SU-DHL-6 (cell line): ENCODE measurements around the gene TMPRSS2.

ENCODE experiments used
- H2AFZ ChIP-seq: fragments of 200-600 bp; sonication (generic); 2 replicates; pipeline ENCODE4 v1.6.1; 2014; ENCODE audit warnings: low read depth, mild to moderate bottlenecking, moderate library complexity, mixed read lengths, antibody characterized with exemption, low read length; ENCODE audit not compliant: severe bottlenecking
- H3F3A ChIP-seq: fragments of 200-600 bp; shearing (Covaris generic); 2 replicates; pipeline ENCODE4 v1.6.0; 2016; ENCODE audit warnings: antibody characterized with exemption, mild to moderate bottlenecking; ENCODE audit not compliant: insufficient read depth
- H3K27ac ChIP-seq: fragments of 200-600 bp; sonication (generic); 2 replicates; pipeline ENCODE4 v1.5.1; 2016; ENCODE audit warnings: low read depth, mild to moderate bottlenecking, low read length, moderate library complexity, mixed read lengths
- H3K27me3 ChIP-seq: fragments of 200-600 bp; sonication (generic), shearing (Covaris generic); 2 replicates; pipeline ENCODE4 v1.6.0; 2014; ENCODE audit warnings: mild to moderate bottlenecking, low read length
- H3K36me3 ChIP-seq: fragments of 200-600 bp; sonication (generic); 2 replicates; pipeline ENCODE4 v1.6.1; 2014; ENCODE audit warnings: mild to moderate bottlenecking, low read length, mixed read lengths
- H3K4me2 ChIP-seq: fragments of 300-600, 200-600 bp; shearing (Covaris generic), sonication (generic); 2 replicates; pipeline ENCODE4 v1.6.0; 2014; ENCODE audit warnings: low read length, low read depth, mild to moderate bottlenecking; ENCODE audit not compliant: poor library complexity, severe bottlenecking
- H3K4me3 ChIP-seq: fragments of 200-600 bp; sonication (generic); 2 replicates; pipeline ENCODE4 v1.5.1; 2014; ENCODE audit warnings: antibody characterized with exemption, low read length, mild to moderate bottlenecking, mixed read lengths; ENCODE audit not compliant: insufficient read depth, poor library complexity, severe bottlenecking
- H3K79me2 ChIP-seq: fragments of 200-600 bp; sonication (generic); 2 replicates; pipeline ENCODE4 v1.6.1; 2014; ENCODE audit warnings: mild to moderate bottlenecking, low read length, moderate library complexity; ENCODE audit not compliant: insufficient read depth
- H3K9ac ChIP-seq: fragments of 200-600 bp; sonication (generic); 2 replicates; pipeline ENCODE4 v1.7.0; 2014; ENCODE audit warnings: mild to moderate bottlenecking, low read length
- H3K9me2 ChIP-seq: fragments of 200-600 bp; sonication (generic); replicated peaks from 2 replicates; pipeline ENCODE4 v1.6.1; 2014; ENCODE audit warnings: low read length; ENCODE audit not compliant: insufficient read depth
- H3K9me3 ChIP-seq: fragments of 200-600 bp; sonication (generic); 2 replicates; pipeline ENCODE4 v1.6.1; 2014; ENCODE audit warnings: low read length, mixed read lengths; ENCODE audit not compliant: insufficient read depth
- H4K20me1 ChIP-seq: fragments of 200-600 bp; sonication (generic); 2 replicates; pipeline ENCODE4 v1.6.1; 2014; ENCODE audit warnings: low read depth, mild to moderate bottlenecking, antibody characterized with exemption, low read length, moderate library complexity, mixed read lengths
- EZH2phosphoT487 ChIP-seq: fragments of 200-600 bp; sonication (generic), shearing (Covaris generic); conservative IDR thresholded peaks from 2 replicates; pipeline ENCODE4 v1.6.1; 2018; ENCODE audit warnings: mild to moderate bottlenecking, antibody characterized with exemption, low read length, moderate library complexity, mixed read lengths
- TF ChIP-seq, protein P1 (sequence below): fragments of 200-600 bp; sonication (generic); IDR thresholded peaks from one replicate; pipeline ENCODE4 v1.5.1; 2017; ENCODE audit warnings: antibody characterized with exemption, mild to moderate bottlenecking, low read length, moderate library complexity; ENCODE audit not compliant: insufficient read depth, poor library complexity, severe bottlenecking

TMPRSS2 gene

DNA sequence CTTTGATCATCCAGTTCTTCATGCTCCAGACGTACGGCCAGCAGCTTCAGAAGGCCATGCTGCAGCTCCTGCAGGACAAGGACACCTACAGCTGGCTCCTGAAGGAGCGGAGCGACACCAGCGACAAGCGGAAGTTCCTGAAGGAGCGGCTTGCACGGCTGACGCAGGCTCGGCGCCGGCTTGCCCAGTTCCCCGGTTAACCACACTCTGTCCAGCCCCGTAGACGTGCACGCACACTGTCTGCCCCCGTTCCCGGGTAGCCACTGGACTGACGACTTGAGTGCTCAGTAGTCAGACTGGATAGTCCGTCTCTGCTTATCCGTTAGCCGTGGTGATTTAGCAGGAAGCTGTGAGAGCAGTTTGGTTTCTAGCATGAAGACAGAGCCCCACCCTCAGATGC is 49.4 kb downstream of the TMPRSS2 start:
- H3K9me2 ChIP-seq: no peaks in the 10 kb centered on the region
- no peak for TF ChIP-seq EZH2phosphoT487
- TF ChIP-seq, protein P1, sequence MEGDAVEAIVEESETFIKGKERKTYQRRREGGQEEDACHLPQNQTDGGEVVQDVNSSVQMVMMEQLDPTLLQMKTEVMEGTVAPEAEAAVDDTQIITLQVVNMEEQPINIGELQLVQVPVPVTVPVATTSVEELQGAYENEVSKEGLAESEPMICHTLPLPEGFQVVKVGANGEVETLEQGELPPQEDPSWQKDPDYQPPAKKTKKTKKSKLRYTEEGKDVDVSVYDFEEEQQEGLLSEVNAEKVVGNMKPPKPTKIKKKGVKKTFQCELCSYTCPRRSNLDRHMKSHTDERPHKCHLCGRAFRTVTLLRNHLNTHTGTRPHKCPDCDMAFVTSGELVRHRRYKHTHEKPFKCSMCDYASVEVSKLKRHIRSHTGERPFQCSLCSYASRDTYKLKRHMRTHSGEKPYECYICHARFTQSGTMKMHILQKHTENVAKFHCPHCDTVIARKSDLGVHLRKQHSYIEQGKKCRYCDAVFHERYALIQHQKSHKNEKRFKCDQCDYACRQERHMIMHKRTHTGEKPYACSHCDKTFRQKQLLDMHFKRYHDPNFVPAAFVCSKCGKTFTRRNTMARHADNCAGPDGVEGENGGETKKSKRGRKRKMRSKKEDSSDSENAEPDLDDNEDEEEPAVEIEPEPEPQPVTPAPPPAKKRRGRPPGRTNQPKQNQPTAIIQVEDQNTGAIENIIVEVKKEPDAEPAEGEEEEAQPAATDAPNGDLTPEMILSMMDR: no peak
- no peak overlapping the region for H3K9ac ChIP-seq
- no peaks in the 10 kb centered on the region for H3K36me3 ChIP-seq
- H3F3A ChIP-seq: no peaks in the 10 kb centered on the region
- H3K27ac ChIP-seq: no peak overlapping the region
- no peaks in the 10 kb centered on the region for H3K27me3 ChIP-seq
- no peaks in the 10 kb centered on the region for H3K79me2 ChIP-seq
- no peaks in the 10 kb centered on the region for H3K9me3 ChIP-seq
- H3K4me2 ChIP-seq: no peak overlapping the region
- H2AFZ ChIP-seq: no peak overlapping the region
- H3K4me3 ChIP-seq: no peak overlapping the region
- no peaks in the 10 kb centered on the region for H4K20me1 ChIP-seq

DNA sequence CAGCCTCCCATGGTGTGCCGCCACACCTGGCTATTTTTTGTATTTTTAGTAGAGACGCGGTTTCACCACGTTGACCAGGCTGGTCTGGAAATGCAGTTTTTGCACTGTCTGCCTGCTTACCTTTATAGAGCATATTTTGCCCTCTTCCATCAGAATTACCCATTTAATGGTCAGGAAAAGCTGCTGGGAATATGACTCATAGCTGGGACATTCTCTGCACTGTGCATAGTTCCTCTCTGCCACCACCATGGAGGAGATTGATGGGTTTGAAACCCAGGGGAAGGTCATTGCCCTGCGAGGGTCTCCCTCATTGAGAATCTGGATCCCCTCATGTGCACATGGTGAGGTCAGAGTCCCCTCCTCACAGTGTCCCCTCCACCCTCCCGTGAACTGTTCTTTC is 49.8 kb downstream of the TMPRSS2 start:
- Histone ChIP-seq H3K9me3 (no peaks in the 10 kb centered on the region), H4K20me1 (no peaks in the 10 kb centered on the region), H3K27ac (no peak overlapping the region), H3K4me2 (no peak overlapping the region), H3K79me2 (no peaks in the 10 kb centered on the region), H3K27me3 (no peaks in the 10 kb centered on the region), H2AFZ (no peak overlapping the region), H3K4me3 (no peak overlapping the region), H3F3A (no peaks in the 10 kb centered on the region), H3K9ac (no peak overlapping the region), H3K36me3 (no peaks in the 10 kb centered on the region), H3K9me2 (no peaks in the 10 kb centered on the region)
- no peak for TF ChIP-seq EZH2phosphoT487
- TF ChIP-seq, protein P1: no peak

DNA sequence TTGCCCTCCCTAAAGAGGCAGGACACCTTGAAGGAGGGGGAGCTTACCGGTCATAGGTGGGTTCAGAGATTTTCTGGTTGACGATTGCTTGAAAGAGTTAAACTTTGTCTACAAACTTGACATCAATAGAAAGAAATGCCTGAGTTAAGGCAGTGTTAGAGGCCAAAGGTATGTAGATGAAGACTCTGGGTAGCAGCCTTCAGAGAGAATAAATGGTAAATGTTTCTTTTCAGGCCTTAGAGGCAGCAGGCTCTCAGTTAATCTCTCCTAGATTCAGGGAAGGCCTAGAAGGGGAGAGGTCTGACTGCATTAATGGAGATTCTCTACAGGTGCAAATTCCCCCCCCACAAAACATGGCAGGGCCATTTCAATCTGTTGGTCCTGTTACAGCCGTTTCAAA is 54.2 kb downstream of the TMPRSS2 start:
- Histone ChIP-seq H3F3A (no peaks in the 10 kb centered on the region), H2AFZ (no peak overlapping the region), H4K20me1 (no peaks in the 10 kb centered on the region), H3K4me2 (no peak overlapping the region), H3K9ac (no peak overlapping the region), H3K27me3 (no peaks in the 10 kb centered on the region), H3K27ac (no peak overlapping the region), H3K79me2 (no peaks in the 10 kb centered on the region), H3K4me3 (no peak overlapping the region), H3K9me3 (no peaks in the 10 kb centered on the region), H3K9me2 (no peaks in the 10 kb centered on the region), H3K36me3 (no peaks in the 10 kb centered on the region)
- no peak for TF ChIP-seq EZH2phosphoT487
- TF ChIP-seq, protein P1: no peak

DNA sequence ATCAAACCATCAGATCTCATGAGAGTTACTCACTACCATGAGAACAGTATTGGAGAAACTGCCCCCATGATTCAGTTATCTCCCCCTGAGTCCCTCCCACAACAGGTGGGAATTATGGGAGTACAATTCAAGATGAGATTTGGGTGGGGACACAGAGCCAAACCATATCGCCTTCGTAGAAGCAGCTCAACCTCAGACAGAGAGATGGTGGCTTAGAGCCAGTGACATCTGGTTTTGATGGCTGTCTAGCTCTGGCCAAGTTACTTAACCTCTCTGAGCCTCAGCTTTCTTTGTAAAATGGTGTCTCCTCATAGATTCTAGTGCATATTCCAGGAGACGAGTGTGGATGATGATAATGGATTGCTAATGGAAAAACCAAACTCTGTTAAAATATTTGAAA is 54.8 kb downstream of the TMPRSS2 start:
- Histone ChIP-seq H3K36me3 (no peaks in the 10 kb centered on the region), H3K27ac (no peak overlapping the region), H3K9me2 (no peaks in the 10 kb centered on the region), H3K79me2 (no peaks in the 10 kb centered on the region), H4K20me1 (no peaks in the 10 kb centered on the region), H3K9me3 (no peaks in the 10 kb centered on the region), H3K9ac (no peak overlapping the region), H3K27me3 (no peaks in the 10 kb centered on the region), H3K4me3 (no peak overlapping the region), H2AFZ (no peak overlapping the region), H3F3A (no peaks in the 10 kb centered on the region), H3K4me2 (no peak overlapping the region)
- TF ChIP-seq, protein P1: no peak
- no peak for TF ChIP-seq EZH2phosphoT487
